ENCODE results near the gene HRH2.

- no peak for TF ChIP-seq EZH2 (IDR thresholded peaks at IDR 0.05; ENCODE audit: insufficient read depth, poor library complexity, severe bottlenecking)
- no peak for TF ChIP-seq EZH2phosphoT487 (IDR thresholded peaks at IDR 0.05; ENCODE audit: insufficient read depth, low read depth)
These were observed 10.1 kb downstream of the HRH2 start for GRCh38 chr5:175668006-175668405.
